ENCODE measurements around the gene USP44. TPM values are rescaled to one million over a fixed set of nuclear protein-coding genes. Genes with fewer than 3 reads are reported as not detected.
"Not testable (repeated sequence)": the region's sequence is repeated elsewhere in the genome, so short reads cannot be mapped to it uniquely, and the experiment has no call there.

Gene USP44
- total RNA-seq, 1 donor from 2014 or later: 5.4 TPM

- ChIA-PET CTCF (interaction anchor here (0.7 to 1.1 kb wide), 3 partner anchors 13 to 40 kb away, joined by 3 to 6 read pairs (median 3); no protein-coding TSS in a partner anchor), POLR2A (interaction anchor here (4.4 kb wide), 1 partner anchor 27 kb away, joined by 19 read pairs; no protein-coding TSS in a partner anchor)
- Mint-ChIP-seq H3K27ac (peak overlapping the region; percentile 97), H3K27me3 (peaks cover 2% of the 10 kb centered on the region), H3K9me3 (no peaks in the 10 kb centered on the region), H3K4me3 (peak overlapping the region; percentile 85), H3K4me1 (peaks cover 49% of the 10 kb centered on the region), H3K36me3 (ENCODE audit: low read depth) (peaks cover 3% of the 10 kb centered on the region)
- no peak for DNase-seq
- no peak for ATAC-seq (ENCODE audit: low read depth)
- no peak for TF ChIP-seq CTCF (IDR thresholded peaks at IDR 0.05)
- intact Hi-C loops (cut with micrococcal nuclease): loop anchor here (10.0 kb wide), 1 partner anchor 620 kb away; the partner anchor contains the start of gene ELK3
Observed at GRCh38 chr12:95574799-95575452, 23.6 kb upstream of the USP44 start.

- no peaks in the 10 kb centered on the region for H3K9me3 Mint-ChIP-seq
- CTCF ChIA-PET: interaction anchor here (0.7 to 1.1 kb wide), 2 partner anchors 14 to 39 kb away, joined by 3 to 6 read pairs; no protein-coding TSS in a partner anchor
- peak overlapping the region; percentile 97 for H3K27ac Mint-ChIP-seq
- no peaks in the 10 kb centered on the region for H3K27me3 Mint-ChIP-seq
- intact Hi-C loops (cut with micrococcal nuclease): loop anchor here (10.0 kb wide), 1 partner anchor 621 kb away; the partner anchor contains the start of gene ELK3
- peak overlapping the region; percentile 85 for H3K4me3 Mint-ChIP-seq
- POLR2A ChIA-PET: interaction anchor here (0.7 to 4.4 kb wide), 2 partner anchors 26 to 64 kb away, joined by 3 to 19 read pairs; no protein-coding TSS in a partner anchor
- peaks cover 3% of the 10 kb centered on the region for H3K36me3 Mint-ChIP-seq (ENCODE audit: low read depth)
- no peak for TF ChIP-seq CTCF (IDR thresholded peaks at IDR 0.05)
- H3K4me1 Mint-ChIP-seq: peaks cover 47% of the 10 kb centered on the region
- DNase-seq (peak; percentile 26), ATAC-seq (ENCODE audit: low read depth) (peak; percentile 73)
Observed at GRCh38 chr12:95573951-95574576, 22.8 kb upstream of the USP44 start.

DNA sequence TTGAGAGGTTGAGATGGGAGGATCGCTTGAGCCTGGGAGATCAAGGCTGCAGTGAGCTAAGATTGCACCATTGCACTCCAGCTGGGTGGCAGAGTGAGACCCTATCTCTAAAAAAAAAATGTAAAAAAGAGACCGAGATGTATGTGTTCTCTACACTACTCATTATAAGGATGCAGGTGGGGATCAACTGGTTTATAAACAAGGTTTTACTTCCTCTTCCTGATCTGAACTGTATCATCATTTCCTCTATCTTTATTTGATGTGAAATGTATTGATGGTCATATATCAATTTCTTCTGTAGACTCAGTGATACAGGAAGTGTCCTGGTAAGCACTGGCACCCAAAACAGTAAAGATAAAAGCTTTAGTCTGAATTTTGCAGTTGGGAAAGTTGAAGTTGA, 20.1 kb upstream of the USP44 start:
- no peak for TF ChIP-seq CTCF (IDR thresholded peaks at IDR 0.05)
- Mint-ChIP-seq H3K4me3 (peak overlapping the region; percentile 46), H3K27me3 (peaks cover 3% of the 10 kb centered on the region), H3K9me3 (no peaks in the 10 kb centered on the region), H3K4me1 (peaks cover 50% of the 10 kb centered on the region), H3K27ac (peak overlapping the region; percentile 81), H3K36me3 (ENCODE audit: low read depth) (peaks cover 3% of the 10 kb centered on the region)
- peak; percentile 67 for ATAC-seq (ENCODE audit: low read depth)
- ChIA-PET CTCF (interaction anchor here (0.7 kb wide), 1 partner anchor 463 kb away, joined by 3 read pairs; no protein-coding TSS in a partner anchor), POLR2A (interaction anchor here (0.7 to 4.4 kb wide), 4 partner anchors 10 to 631 kb away, joined by 3 to 19 read pairs (median 8); partner anchors contain the start of gene METAP2)
- intact Hi-C loops (cut with micrococcal nuclease): loop anchor here (1.0 to 10.0 kb wide), 3 partner anchors 23 to 623 kb away; partner anchors contain the start of genes ELK3 and SNRPF
- DNase-seq: no peak

GRCh38 chr12:95568045-95568444, 16.8 kb upstream of the USP44 start:
- CTCF ChIA-PET: not testable (repeated sequence)

GRCh38 chr12:95557625-95558024, 6.3 kb upstream of the USP44 start:
- intact Hi-C loops (cut with micrococcal nuclease): no loop called here
- H3K4me3 Mint-ChIP-seq: no peak overlapping the region
- CTCF ChIA-PET: no interaction called here

More at GRCh38 chr12:95568045-95568444, 16.8 kb upstream of the USP44 start:
- POLR2A ChIA-PET: interaction anchor here (1.7 kb wide), 1 partner anchor 20 kb away, joined by 4 read pairs; no protein-coding TSS in a partner anchor
- H3K36me3 Mint-ChIP-seq (ENCODE audit: low read depth); intact Hi-C loops (cut with micrococcal nuclease); H3K27me3 Mint-ChIP-seq; H3K27ac Mint-ChIP-seq; H3K9me3 Mint-ChIP-seq; DNase-seq; ATAC-seq (ENCODE audit: low read depth); H3K4me3 Mint-ChIP-seq: not testable (repeated sequence)
- peaks cover 28% of the 10 kb centered on the region for H3K4me1 Mint-ChIP-seq

More at GRCh38 chr12:95557625-95558024, 6.3 kb upstream of the USP44 start:
- Mint-ChIP-seq H3K27ac (no peak overlapping the region), H3K4me1 (peaks cover 2% of the 10 kb centered on the region), H3K27me3 (no peaks in the 10 kb centered on the region), H3K9me3 (no peaks in the 10 kb centered on the region), H3K36me3 (ENCODE audit: low read depth) (no peaks in the 10 kb centered on the region)
- no peak for DNase-seq
- POLR2A ChIA-PET: no interaction called here
- no peak for ATAC-seq (ENCODE audit: low read depth)
- TF ChIP-seq CTCF (IDR thresholded peaks at IDR 0.05): no peak
